HG03025 (cell line): Measurements from ENCODE around the gene ADARB2.
"Not testable (repeated sequence)": the region's sequence is repeated elsewhere in the genome, so short reads cannot be mapped to it uniquely, and the experiment has no call there.

Experiments
- ATAC-seq: cut with Tn5 transposase; IDR thresholded peaks from one replicate; pipeline ENCODE4 v1.9.1; 2021; ENCODE audit warnings: mild to moderate bottlenecking, moderate library complexity; ENCODE audit not compliant: unreplicated experiment, low FRiP score

Gene ADARB2

DNA sequence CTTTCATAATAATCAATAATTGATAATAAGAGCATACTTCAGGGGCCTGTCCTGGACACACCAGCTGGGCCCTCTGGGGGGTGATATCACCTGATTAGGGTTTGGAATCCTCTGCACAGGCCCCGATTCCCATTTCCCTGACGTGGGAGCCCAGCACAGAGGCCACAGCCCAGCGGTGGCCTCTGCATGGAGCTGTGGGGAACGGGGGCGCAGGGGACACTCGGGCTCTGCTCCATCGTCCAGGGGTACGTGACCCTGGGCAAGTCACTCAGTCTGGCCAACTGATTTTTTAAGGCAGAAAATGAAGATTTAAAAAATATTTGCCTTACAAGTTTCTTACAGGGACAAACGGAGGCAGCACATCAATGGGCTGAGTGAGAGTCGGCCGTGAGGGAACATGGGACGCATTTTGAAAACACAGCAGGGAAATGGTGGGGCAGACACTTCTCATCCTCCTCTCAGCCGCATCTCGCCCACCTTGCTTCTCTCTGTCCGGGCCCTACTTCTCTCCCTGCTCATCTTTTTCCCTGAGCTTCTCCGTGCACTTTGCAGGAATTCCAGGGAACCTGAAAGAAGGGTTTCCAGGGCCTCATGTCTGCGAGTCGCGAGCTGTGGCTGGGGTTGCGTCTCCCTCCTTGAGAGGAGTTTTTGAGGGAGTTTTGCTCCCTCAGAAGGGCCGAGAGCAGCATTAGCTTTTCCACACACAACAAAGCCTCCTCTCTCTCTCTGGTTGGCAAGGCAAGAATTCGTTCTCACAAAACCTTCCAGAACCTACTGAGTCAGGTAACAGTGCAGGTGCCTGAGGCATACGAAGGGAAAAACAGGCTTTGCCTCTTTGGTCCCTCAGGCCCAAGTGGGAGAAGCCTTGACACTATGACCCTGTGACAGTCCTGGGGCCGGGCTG lies 369.1 kb downstream of the ADARB2 start:
- no peak for ATAC-seq

- no peak for ATAC-seq
Measured at GRCh38 chr10:1366811-1367425, 370.4 kb downstream of the ADARB2 start.

DNA sequence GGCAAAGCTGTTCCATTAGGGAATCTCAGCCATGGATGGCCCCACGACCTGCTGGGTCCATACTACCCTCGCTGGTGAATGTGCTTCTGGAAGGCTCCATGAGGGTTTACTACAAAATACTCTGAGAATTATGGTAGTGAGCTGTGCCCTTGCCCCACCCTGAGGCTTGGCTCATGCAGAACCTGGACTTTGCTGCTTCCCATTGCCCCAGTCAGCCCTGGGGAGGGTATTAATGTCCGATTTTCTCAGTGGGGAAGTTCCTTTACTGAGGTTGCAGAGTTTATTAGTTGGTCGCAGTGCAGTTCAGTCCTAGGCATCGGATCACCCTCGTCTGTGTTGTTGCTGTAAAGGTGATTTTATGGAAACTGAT lies 371.0 kb downstream of the ADARB2 start:
- ATAC-seq, result no peak

DNA sequence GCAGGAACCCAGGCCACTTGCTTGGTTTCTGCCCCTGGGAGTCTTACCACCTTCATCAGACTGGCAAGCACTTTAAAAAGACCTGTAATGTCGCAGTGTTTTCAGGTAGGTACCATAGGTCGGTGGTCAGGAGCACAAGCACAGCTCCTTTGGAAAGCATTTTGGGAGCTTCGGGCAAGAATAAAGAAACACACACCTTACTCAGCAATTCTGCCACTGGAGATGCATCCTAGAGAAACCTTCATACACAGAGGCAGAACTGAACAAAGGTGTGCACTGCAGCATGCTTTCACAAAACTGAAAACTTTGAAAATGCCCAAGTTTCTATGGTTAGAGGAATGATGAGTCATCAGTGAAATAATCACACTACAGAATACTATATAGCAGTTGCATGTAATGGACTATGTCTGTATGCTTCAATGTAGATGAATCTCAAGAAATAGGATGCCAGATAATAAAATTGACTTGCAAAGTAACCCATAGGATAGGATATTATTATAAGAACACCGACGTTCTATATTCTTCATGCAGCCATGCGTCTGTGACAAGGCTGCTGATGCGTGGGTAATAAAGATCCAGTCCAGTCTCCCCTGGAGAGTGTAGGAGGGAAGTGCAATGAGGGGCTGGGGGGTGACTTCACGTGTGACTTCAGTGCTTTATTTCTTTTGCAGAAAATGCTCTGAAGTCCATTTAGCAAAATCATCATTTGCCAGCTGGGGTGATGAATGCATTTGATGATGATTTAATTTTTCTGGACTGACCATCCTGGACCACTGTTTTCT lies 371.6 kb downstream of the ADARB2 start:
- no peak for ATAC-seq

DNA sequence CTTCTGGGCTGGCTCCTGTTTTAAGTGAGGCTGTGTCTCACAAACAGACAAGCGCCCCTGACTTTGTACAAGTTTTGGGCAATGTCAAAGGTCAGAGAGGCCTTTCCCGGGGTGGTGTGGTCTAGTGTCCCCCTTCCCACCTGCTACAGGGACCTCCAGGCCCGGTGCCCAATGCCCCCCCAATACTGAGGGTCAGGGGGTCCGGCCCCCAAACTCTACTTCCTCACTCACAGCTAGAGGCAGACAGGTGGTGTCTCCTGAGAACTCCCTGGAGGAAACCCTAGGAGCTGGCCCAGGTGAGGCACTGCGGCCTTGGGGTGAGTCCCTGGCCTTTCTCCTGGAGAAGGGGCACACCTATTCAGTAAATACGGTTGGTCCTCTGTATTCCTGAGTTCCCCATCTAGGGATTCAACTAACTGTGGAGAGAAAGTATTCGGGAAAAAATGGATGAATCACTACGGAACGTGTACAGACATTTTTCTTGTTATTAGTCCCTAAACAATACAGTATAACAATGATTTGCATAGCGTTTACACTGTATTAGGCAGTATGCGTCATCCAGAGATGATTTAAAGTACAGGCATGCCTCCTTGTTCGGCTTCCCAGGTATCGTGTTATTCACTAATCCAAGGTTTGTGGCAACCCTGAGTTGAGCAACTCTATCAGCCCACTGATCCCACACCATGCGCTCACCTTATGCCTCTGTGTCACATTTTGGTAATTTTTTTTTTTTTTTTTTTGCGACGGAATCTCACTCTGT lies 373.0 kb downstream of the ADARB2 start:
- no peak for ATAC-seq

- no peak for ATAC-seq
Measured at GRCh38 chr10:1363446-1364121, 373.7 kb downstream of the ADARB2 start.

GRCh38 chr10:1362589-1363445 lies 374.5 kb downstream of the ADARB2 start:
- ATAC-seq, result no peak

GRCh38 chr10:1361411-1362105 lies 375.8 kb downstream of the ADARB2 start:
- no peak for ATAC-seq

DNA sequence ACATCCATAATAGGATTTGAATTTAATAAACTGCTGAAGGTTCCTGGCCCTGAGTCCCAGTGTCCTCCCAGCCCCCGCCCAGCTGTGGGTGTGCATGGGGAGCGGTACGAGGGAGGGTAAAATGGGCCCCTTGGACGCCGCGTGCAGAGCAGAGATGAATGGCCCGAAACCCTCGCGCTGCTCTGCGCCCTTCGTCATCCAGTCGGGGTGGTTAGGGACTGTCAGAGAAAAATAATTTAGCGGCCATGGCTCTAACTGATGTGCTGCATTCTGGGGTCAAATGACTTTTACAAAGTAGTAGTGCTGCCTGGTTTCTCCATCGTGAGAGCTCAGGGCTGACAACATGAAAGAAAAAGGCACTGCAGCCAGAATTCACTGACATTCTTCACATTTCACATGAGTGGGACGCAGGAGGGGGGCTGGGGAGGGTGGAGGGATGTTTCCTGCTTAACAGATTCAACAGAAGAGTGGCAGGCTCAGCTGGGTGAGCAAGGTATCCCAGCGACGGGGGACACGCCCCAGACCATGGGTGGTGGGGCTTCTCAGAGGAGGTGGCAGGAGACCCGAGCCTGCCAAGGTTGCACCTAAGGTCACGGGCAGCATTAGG lies 376.7 kb downstream of the ADARB2 start:
- no peak for ATAC-seq

DNA sequence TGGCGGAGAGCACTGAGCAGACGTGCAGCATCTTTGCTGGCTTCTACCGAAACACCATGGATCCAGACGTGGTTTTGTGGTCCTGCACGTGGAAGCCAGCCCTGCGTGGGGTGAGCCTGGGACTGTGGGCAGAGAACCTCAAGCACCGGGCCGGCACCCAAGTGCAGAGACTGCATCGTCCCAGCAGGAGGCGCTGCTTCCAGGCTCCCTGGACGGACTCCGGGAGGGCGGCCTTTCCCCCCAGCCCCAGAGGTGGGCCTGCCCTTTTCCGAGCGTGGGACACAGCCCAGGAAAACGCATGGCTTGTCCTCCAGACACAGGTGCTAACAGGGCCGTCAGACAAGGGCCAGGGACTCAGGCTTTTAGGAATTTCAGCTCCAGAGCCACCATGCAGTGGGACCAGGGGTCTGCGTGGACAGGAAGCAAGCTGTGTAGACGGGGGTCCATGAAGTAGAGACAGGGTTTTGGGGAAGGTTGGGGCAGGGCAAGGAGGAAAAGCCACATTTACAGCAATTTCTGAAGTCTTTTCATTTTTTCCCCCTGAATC lies 377.2 kb downstream of the ADARB2 start:
- no peak for ATAC-seq

DNA sequence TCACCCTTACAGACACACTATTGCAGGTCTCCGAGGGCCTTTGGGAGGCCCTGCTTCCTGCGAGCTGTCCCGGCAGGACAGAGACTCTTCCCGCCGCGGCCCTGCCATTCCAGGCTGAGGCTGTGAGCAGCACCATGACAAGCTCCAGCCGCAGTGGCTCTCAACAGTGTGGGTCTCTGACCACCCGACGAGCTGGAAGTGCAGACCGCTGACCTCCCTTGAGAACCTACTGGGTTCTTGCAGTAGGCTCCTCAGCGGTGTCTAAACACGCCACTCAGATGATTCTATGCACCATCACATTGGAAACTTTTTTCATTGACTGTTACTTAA lies 377.7 kb downstream of the ADARB2 start:
- ATAC-seq, result no peak

DNA sequence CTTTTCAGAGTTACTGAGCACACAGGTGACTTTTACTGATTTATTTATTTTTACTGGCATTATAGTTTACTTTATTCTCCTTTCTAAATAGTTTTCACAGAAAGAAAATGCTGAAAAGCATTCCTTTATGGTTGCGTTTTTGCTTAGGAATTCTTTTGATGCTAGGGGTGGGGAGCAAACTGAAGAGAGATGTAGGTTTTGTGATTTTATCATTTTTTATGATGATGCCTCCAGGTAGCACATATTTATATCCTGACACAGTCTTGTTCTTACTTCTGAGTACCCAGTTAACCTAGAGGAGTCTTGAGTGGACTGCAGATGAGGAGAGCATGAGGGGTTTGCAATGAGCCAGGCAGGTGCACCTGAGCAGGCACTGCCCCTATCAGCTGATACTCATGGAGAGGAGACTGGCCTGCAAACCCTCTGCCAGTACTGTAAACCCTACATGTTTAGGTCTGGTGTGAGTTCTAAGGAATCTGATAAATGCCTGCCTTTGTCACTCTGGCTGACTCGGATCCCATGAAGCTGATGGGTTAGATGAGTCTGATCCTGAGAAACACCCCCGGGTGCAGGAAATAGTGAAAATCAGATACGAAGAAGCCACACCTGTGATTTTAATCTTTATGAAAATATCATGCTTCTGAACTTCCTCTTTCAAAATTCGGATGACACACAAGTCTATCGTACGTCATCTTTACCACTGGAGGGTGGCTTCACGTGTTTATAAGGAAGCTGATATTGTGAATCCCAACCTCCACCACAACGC lies 378.3 kb downstream of the ADARB2 start:
- no peak for ATAC-seq

- no peak for ATAC-seq
Measured at GRCh38 chr10:1358147-1358546, 379.2 kb downstream of the ADARB2 start.

- no peak for ATAC-seq
Measured at GRCh38 chr10:1356349-1356748, 381.0 kb downstream of the ADARB2 start.

GRCh38 chr10:1354809-1355710 lies 382.3 kb downstream of the ADARB2 start:
- no peak for ATAC-seq

DNA sequence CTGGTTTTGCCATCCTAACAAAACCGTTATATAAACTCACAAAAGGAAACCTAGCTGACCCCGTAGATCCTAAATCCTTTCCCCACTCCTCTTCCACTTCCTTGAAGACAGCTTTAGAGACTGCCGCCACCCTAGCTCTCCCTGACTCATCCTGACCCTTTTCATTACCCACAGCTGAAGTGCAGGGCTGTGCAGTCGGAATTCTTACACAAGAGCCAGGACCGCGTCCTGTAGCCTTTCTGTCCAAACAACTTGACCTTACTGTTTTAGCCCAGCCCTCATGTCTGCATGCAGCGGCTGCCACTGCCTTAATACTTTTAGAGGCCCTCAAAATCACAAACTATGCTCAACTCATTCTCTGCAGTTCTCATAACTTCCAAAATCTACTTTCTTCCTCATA lies 385.0 kb downstream of the ADARB2 start:
- ATAC-seq, result not testable (repeated sequence)
